Psoas muscle (tissue), 8 donors: ENCODE results near the gene NRIP1. TPM values are rescaled to one million over a fixed set of nuclear protein-coding genes. Genes with fewer than 3 reads are reported as not detected.
A peak's percentile ranks its signal among the peaks of the same experiment; 100 is the strongest.

Experiments
- ATAC-seq, 4 donors: fragments of 200-7000 bp; cut with Tn5 transposase; one replicate each; pipeline ENCODE4 v1.9.1; 2020; ENCODE audit warnings: moderate library complexity in 3 of 4, mild to moderate bottlenecking in 2 of 4
- DNase-seq, 2 donors: peaks; one replicate each; pipeline ENCODE4 v3.0.0-alpha.2; 2020
- H3K27ac ChIP-seq: fragments of 200-600 bp; one replicate; pipeline ENCODE4 v1.8.0; 2022
- H3K27me3 ChIP-seq, 3 donors: fragments of 200-600 bp in 1 of 3; one replicate each; pipeline versions ENCODE4 v1.6.1 to v1.8.0; 2013 to 2022; ENCODE audit warnings: low read length in 2 of 3, mild to moderate bottlenecking in 2 of 3, moderate library complexity in 1 of 3; ENCODE audit not compliant: insufficient read depth in 3 of 3
- H3K36me3 ChIP-seq, 2 donors: fragments of 200-600 bp in 1 of 2; one replicate each; pipeline versions ENCODE4 v1.6.1 to v1.8.0; 2013 to 2022; ENCODE audit warnings: low read depth in 1 of 2, mild to moderate bottlenecking in 1 of 2, moderate library complexity in 1 of 2; ENCODE audit not compliant: insufficient read depth in 1 of 2
- H3K4me1 ChIP-seq: fragments of 200-600 bp; one replicate; pipeline ENCODE4 v1.8.0; 2022
- H3K4me3 ChIP-seq: fragments of 200-600 bp; one replicate; pipeline ENCODE4 v1.8.0; 2022; ENCODE audit warnings: mild to moderate bottlenecking
- H3K9me3 ChIP-seq: fragments of 200-600 bp; one replicate; pipeline ENCODE4 v1.8.0; 2022
- WGBS, 3 donors: extraction: QIAGEN DNeasy Blood & Tissue Kit; methylation state at CpG; one replicate each; pipeline versions ENCODE4 v1.1.6 to v1.1.7; 2013; 5-methylcytosine and 5-hydroxymethylcytosine counted together
- intact Hi-C, 2 donors: fragments of 100-400 bp; cut with DNase I; formaldehyde crosslinking; loops; one replicate each; pipeline versions ENCODE4 v1.11.0 to v1.14.2; 2022
- polyA plus RNA-seq, 3 donors: library from polyadenylated mRNA; stranded (reverse); fragments of 200-250 nt; gene quantifications; one replicate each; pipeline ENCODE4 v1.2.3, GENCODE V29; 2013
- total RNA-seq, 4 donors: library from RNA; stranded (reverse); fragmentation: NEBNext Ultra II Directional in 2 of 4; extraction: Animal tissue kit (Norgen Biotek cat#: 25700) in 2 of 4; gene quantifications; one replicate each; pipeline versions ENCODE4 v1.2.1 to v1.2.4, GENCODE V29; 2021 to 2023
- TF ChIP-seq, protein P1 (sequence below): fragments of 200-600 bp; IDR thresholded peaks from one replicate; pipeline ENCODE4 v1.8.0; 2022; ENCODE audit warnings: antibody characterized with exemption
- donor health status: healthy with polysubstance abuse.
- donor health status: DM: no; HTN: no; CAD: no; lungs with moderate emphysema.
- donor health status: Bipolar disorder and iron deficiency.
- donor health status: healthy.
- donor health status: DM: yes; HTN: yes; CAD: no.
- donor health status: DM: no; HTN: no; CAD: no.
- donor health status: DM: no; HTN: no; CAD: no.
- donor health status: DM: yes; HTN: yes; CAD: no.

Gene NRIP1
- total and polyA plus RNA-seq, 7 donors = 12.1 to 137 (median 42.8) TPM

GRCh38 chr21:15022608-15023261 is 42.1 kb downstream of the NRIP1 start:
- H3K27me3 ChIP-seq = no peaks in the 10 kb centered on the region
- peak in 3 of 4 donors; percentile 37 to 46 (median 39) for ATAC-seq
- H3K4me3 ChIP-seq = no peak overlapping the region
- TF ChIP-seq, protein P1, sequence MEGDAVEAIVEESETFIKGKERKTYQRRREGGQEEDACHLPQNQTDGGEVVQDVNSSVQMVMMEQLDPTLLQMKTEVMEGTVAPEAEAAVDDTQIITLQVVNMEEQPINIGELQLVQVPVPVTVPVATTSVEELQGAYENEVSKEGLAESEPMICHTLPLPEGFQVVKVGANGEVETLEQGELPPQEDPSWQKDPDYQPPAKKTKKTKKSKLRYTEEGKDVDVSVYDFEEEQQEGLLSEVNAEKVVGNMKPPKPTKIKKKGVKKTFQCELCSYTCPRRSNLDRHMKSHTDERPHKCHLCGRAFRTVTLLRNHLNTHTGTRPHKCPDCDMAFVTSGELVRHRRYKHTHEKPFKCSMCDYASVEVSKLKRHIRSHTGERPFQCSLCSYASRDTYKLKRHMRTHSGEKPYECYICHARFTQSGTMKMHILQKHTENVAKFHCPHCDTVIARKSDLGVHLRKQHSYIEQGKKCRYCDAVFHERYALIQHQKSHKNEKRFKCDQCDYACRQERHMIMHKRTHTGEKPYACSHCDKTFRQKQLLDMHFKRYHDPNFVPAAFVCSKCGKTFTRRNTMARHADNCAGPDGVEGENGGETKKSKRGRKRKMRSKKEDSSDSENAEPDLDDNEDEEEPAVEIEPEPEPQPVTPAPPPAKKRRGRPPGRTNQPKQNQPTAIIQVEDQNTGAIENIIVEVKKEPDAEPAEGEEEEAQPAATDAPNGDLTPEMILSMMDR = peak; percentile 9
- no peak for DNase-seq
- H3K4me1 ChIP-seq = peaks cover 29% of the 10 kb centered on the region
- no peaks in the 10 kb centered on the region for H3K36me3 ChIP-seq
- 51 to 69% (median 55%) methylated on average over 6 of the region's 6 CpGs for WGBS, 3 donors
- intact Hi-C loops = no loop called here
- H3K27ac ChIP-seq = no peak overlapping the region
- no peaks in the 10 kb centered on the region for H3K9me3 ChIP-seq

- intact Hi-C loops = no loop called here
- peaks cover 22% of the 10 kb centered on the region for H3K4me1 ChIP-seq
- ATAC-seq (no peak), DNase-seq (no peak)
- H3K4me3 ChIP-seq = no peak overlapping the region
- no peaks in the 10 kb centered on the region for H3K36me3 ChIP-seq
- no peaks in the 10 kb centered on the region for H3K27me3 ChIP-seq
- no peaks in the 10 kb centered on the region for H3K9me3 ChIP-seq
- TF ChIP-seq, protein P1 = no peak
- H3K27ac ChIP-seq = no peak overlapping the region
These were observed 44.0 kb downstream of the NRIP1 start for GRCh38 chr21:15020797-15021196.

- ATAC-seq (no peak), DNase-seq (no peak)
- H3K27me3 ChIP-seq = no peaks in the 10 kb centered on the region
- no peaks in the 10 kb centered on the region for H3K9me3 ChIP-seq
- no peaks in the 10 kb centered on the region for H3K36me3 ChIP-seq
- H3K4me1 ChIP-seq = peaks cover 22% of the 10 kb centered on the region
- TF ChIP-seq, protein P1 = no peak
- WGBS, 3 donors = 83 to 95% (median 90%) methylated on average over 2 of the region's 2 CpGs
- no peak overlapping the region for H3K4me3 ChIP-seq
- no peak overlapping the region for H3K27ac ChIP-seq
- intact Hi-C loops = no loop called here
These were observed 46.4 kb downstream of the NRIP1 start for GRCh38 chr21:15018382-15018781.

GRCh38 chr21:15015622-15016471 is 49.0 kb downstream of the NRIP1 start:
- WGBS, 3 donors = 81 to 86% (median 82%) methylated on average over 5 of the region's 5 CpGs
- H3K4me1 ChIP-seq = peaks cover 20% of the 10 kb centered on the region
- DNase-seq (no peak), ATAC-seq (peak; percentile 65 to 90 (median 84))
- no peaks in the 10 kb centered on the region for H3K36me3 ChIP-seq
- no peaks in the 10 kb centered on the region for H3K9me3 ChIP-seq
- TF ChIP-seq, protein P1 = no peak
- intact Hi-C loops = no loop called here
- H3K27ac ChIP-seq = no peak overlapping the region
- no peaks in the 10 kb centered on the region for H3K27me3 ChIP-seq
- H3K4me3 ChIP-seq = no peak overlapping the region
